NCI-H1436 (cell line): ENCODE results near the gene C15orf62.
A peak's percentile ranks its signal among the peaks of the same experiment; 100 is the strongest.

Source experiments
- DNase-seq: peaks from one replicate; lab custom pipeline; 2025; lab: John Stamatoyannopoulos, UW

C15orf62 gene

DNA sequence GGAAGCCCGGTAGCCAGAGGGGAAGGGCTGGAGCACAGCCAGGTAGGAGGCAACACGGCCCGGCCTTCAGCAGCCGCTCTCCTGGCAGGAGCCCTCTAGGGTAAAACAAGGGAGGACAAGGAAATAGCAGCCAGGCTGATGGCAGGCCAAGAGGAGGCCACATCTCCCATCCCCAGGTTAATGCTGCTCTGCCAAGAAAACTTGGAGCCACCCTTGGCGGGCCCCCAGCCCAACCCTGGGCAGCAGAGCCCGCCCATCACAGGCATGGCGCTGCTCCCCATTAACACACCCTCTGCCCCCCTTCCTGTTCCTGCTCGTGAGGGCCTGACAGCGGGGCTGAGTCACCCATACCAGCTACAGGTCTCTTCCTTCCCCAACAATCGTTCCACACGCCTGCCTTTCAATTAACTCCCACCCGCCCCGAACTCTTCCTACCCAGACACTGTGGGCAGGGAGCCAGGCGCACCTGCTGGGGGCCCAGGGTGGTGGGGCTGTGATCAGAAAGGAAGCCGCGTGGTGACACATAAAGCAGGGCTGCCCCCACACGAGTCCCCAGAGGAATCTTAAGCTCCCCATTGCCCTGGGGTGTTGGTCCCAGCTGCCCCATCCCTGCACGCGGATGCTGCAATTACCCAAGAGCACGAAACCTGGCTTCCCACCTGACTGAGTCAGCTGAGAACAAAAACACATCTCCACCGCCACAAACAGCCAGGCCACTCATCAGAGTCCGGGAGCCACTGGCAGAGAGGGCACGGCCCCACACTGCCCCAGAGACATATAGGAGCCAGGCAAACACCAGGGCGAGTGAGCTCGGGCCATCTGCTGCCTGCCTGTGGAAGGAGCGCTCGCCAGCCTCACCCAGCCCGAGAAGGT lies at the start of gene C15orf62:
Gene C15orf62 (plus strand): TSS at position 707 of the 873 bp plus-strand sequence. CDS start 516 bp downstream, outside the sequence.
- peak; percentile 81 for DNase-seq

- DNase-seq: no peak
Observed at GRCh38 chr15:40721701-40722100, 48.1 kb upstream of the C15orf62 start.

- no peak for DNase-seq
Observed at GRCh38 chr15:40722354-40722753, 47.4 kb upstream of the C15orf62 start.

GRCh38 chr15:40722934-40723333 lies 46.8 kb upstream of the C15orf62 start:
- no peak for DNase-seq

GRCh38 chr15:40723919-40724318 lies 45.9 kb upstream of the C15orf62 start:
- no peak for DNase-seq

GRCh38 chr15:40731034-40731433 lies 38.7 kb upstream of the C15orf62 start:
- DNase-seq: no peak

DNA sequence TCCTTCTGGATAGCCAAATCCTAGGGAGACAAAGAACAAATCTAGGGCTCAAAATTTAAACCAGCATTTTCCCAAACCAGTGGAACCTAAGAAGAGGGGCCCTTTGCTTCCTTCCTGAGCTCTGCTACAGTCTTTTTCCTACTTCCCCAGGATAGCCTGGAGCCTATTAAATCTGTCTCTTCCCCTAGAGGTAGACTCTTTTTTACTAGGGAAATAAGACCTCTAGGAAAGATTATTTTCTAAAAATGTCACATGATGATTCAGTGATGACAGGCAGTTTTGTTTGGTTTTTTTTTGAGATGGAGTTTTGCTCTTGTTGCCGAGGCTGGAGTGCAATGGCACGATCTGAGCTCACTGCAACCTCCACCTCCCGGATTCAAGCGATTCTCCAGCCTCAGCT lies 33.2 kb upstream of the C15orf62 start:
- DNase-seq: no peak

DNA sequence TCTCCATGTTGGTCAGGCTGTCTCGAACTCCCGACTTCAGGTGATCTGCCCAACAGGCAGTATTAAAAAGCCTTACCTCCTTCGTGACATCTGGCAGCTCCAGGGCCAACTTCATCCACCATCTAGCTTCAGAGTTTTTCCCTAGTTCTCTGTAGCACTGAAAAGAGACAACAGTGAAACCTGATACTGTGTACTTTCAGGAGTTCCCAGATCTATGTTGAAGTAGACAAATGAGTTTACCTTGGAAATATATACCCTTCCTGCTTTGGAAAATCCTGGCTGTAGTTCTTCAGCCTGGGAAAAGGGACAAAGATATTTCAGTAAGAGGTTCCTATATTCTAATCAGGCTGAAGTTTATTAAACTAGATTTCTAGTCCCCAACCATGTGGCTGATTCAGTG lies 32.7 kb upstream of the C15orf62 start:
- no peak for DNase-seq

- DNase-seq: no peak
Observed at GRCh38 chr15:40739047-40739446, 30.7 kb upstream of the C15orf62 start.

DNA sequence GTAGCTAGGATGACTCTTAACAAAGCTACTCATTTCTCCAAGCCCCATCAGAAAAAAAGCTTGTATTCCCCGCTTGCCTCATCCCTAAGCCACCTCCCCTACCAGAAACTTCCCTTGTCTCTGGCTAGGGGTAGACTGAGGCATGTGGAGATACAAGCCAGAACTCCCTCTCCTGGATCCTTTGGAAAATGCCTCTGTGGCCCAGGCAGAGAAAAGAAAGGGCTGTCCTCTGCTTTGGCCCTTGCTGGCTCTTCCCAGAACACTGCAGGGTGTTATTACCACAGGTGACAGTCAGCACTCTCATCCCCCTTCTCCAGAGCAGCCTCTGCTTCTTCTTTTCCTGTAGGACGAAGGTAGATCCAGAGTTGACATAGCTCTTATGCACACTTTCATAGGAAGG lies 29.9 kb upstream of the C15orf62 start:
- DNase-seq: no peak

GRCh38 chr15:40743485-40743901 lies 26.3 kb upstream of the C15orf62 start:
- no peak for DNase-seq

DNA sequence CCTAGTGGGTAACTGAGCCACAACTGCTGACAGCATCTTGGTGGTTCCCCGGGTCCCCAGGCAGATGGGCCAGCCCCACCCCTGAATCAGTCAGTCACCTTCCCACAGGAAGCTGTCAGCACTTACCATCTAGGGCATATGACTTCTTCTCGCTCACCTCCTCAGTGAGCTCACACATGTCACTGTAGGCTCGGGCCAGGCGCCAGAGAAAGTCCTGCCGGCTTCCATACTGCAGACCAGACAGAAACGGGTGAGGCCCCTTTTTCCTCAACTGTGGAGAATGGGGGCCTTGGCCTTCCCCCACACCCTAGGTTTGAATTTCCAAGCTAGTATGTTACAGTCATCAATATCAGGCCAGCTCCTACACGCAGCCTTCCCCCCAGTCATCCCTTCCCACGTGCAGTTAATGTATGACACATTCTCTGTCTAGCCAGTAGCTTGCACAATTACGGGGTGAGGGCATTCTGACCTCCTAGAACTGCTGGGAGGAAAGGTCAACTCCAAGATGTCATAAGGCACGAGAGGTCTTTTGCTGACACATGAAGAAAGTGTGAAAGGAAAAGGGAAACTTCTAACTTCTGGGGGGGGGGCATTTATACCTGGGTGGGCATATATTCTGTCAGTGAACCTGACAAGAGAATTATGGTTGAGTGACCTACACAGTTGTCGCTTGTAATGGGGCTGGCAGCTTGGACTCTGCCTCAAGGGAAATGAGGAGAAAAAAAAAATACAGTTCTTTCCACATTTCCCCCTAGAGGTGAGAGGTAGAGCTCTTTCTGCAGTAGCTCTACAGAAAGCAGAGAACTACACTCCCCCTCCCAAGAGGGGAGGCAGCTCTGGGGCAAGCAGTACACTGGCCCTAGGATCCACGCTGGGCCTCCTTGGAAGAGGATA lies 25.6 kb upstream of the C15orf62 start:
- no peak for DNase-seq

GRCh38 chr15:40744815-40745152 lies 25.0 kb upstream of the C15orf62 start:
- no peak for DNase-seq

DNA sequence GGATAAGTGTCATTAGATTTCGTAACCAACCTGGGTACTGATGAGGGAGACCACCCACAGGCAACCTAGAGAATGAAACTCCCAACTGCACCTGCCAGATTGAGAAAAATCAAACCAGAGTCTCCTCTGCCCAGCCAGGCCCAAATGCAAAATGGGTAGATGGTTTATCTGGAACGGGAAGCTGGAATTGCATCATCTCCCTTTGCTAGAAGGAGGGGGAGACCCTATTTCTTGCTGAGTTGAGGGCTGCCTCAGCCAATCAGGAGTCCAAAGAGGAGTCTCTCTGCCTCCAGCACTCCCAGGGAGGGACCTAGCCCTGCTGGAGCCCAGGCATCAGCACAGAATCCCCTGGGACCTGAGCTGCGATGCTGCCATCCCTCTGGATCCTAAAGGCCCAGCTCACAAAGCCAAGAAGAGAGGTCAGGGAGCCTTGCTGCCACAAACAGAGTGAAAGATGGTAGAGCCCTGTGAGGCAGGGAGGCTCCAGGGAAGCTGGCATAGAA lies 22.8 kb upstream of the C15orf62 start:
- peak; percentile 18 for DNase-seq

GRCh38 chr15:40747685-40748631 lies 21.8 kb upstream of the C15orf62 start:
- no peak for DNase-seq

DNA sequence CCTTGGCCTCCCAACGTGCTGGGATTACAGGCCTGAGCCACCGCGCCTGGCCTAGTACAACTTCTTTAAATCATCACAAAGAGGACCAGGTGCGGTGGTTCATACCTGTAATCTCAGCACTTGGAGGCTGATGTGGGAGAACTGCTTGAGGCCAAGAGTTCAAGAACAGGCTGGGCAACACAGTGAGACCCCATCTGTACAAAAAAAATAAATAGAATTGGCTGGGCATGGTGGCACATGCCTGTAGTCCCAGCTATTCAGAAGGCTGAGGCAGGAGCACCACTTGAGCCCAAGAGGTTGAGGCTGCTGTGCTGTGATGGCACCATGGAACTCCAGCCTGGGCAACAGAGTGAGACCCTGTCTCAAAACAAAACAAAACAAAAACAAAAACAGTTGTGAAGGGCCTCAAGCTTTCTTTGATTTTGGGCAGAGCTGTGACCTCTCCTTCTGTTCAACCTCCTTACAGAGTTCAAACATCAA lies 20.6 kb upstream of the C15orf62 start:
- DNase-seq: no peak

DNA sequence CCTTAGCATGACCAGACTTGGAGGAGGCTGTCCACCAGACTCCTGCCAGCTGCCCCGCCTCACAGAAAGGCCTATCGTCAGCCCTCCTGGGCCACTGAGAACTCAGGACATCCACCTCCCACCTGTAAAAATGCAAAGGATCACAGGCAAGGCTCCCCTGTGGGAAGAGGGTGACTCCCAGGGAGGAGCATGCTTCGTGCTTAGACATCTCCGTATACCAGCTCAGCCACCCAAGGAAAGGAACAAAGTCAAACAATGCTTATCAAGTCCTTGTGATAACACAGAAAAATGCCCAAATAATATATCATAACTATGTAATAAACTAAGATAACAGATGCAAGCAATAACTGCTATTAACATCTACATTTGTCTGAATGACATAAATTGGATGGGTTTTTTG lies 18.9 kb upstream of the C15orf62 start:
- DNase-seq: no peak

DNA sequence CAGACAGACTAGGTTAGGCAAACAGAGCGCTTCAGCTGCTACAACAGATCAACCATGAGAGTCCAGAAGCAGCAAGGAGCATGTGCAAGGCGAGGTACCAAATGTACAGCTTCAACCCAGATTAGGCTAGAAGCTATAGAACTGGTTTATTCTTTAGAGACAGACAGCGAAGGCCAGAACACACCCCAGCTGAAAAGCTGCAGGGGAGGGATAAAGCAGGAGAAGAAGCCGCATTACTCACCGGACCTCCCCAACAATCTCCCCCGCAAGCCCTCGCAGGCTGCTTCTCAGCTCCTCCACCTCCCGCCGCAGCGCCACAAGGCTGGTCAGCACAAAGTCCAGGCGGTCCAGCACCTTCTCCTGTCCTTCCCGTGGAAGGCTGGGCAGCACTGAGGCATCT lies 18.0 kb upstream of the C15orf62 start:
- DNase-seq: no peak

GRCh38 chr15:40754574-40754882 lies 15.3 kb upstream of the C15orf62 start:
- no peak for DNase-seq

DNA sequence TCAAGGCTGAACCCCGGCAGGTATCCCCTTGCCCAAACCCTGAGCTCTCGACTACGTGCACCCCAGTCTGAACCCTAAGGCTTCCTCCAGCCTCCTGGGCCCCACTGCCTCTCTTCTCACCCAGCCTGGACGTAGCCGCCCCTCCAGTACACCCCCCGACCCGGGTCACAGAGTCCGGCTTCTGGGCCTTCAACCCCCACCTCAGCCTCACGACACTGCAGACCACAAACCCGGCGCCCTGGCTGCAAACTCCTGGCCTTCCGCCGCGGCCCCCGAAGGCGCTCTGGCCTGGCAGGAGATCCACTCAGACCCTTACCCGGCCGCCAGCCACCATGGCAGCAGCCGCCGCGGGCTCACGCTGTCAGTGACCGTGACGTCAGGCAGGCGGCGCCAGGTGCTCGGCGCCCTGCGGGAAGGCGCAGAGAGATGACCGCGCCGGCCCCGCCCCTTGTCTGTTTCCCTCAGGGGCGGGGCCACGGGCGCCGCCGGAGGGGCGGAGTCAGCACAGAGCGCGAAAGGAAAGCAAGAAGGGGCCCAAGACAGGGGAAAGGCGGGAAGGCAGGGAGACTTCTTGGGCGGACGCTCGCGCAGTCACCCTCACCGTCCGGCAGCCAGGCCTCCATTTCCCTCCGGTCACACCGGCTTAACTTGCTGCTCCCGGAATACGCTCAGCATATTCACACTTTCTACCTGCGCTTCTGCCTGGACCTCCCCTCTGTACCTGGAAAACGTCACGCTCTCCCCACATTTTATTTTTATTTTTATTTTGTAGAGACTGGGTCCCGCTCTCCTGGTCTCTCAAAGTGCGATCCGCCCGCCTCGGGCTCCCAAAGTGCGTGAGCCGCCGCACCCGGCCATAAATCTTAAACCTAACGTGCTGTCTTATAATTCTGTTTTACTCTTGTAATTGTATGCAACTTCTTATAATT lies 14.6 kb upstream of the C15orf62 start, which contains the start of gene RMDN3:
Gene RMDN3 (minus strand): TSS at position 372 of the 929 bp plus-strand sequence. CDS start 471 bp downstream, outside the sequence.
- DNase-seq: peak; percentile 93
